ENCODE measurements around the gene PML. TPM values are rescaled to one million over a fixed set of nuclear protein-coding genes. Genes with fewer than 3 reads are reported as not detected.

Gene PML
- total and polyA plus RNA-seq, 2 of the 4 experiments (the other 2 are of a cell fraction), result 8.8 to 22.6 TPM

GRCh38 chr15:74050556-74051234 lies 56.2 kb downstream of the PML start:
- H3K23ac ChIP-seq (ENCODE audit: low read depth, low read length), result peak overlapping the region; percentile 89
- BruUV-seq (replicated peaks), result no TSS peak
- H4K91ac ChIP-seq (ENCODE audit: insufficient read depth, low read depth, low read length), result peak overlapping the region; percentile 97
- H3K4me1 ChIP-seq (ENCODE audit: control insufficient read depth, insufficient read depth, low read length), result peaks cover 32% of the 10 kb centered on the region
- WGBS, 2 experiments (ENCODE audit: extremely low coverage in 2 of 2, insufficient read length in 1 of 2), result 100% methylated on average over 1 of the region's 8 CpGs; no CpG with 5 or more reads in 1 of the 2 experiments
- peak overlapping the region; percentile 79 for H2AFZ ChIP-seq (replicated peaks; ENCODE audit: low read length, poor library complexity)
- H2BK120ac ChIP-seq (ENCODE audit: low read depth, low read length), result peak overlapping the region; percentile 99
- H2AK9ac ChIP-seq (replicated peaks; ENCODE audit: low read depth, low read length, poor library complexity), result peak overlapping the region; percentile 56
- H4K20me1 ChIP-seq (ENCODE audit: insufficient read depth, low read length), result no peaks in the 10 kb centered on the region
- H2BK20ac ChIP-seq (ENCODE audit: low read depth, low read length), result peak overlapping the region; percentile 98
- H3K18ac ChIP-seq (ENCODE audit: low read depth, low read length), result peak overlapping the region; percentile 100
- DNase-seq, result no peak
- in situ Hi-C loops (cut with MboI; ENCODE audit: low sequenced_read_pairs), result loop anchor here (5.0 kb wide), 1 partner anchor 272 kb away; no protein-coding TSS in a partner anchor
- H2AK5ac ChIP-seq (ENCODE audit: low read depth, low read length), result peak overlapping the region; percentile 99
- TF ChIP-seq RAD21 (IDR thresholded peaks at IDR 0.05; ENCODE audit: low read length), result no peak
- no peak for TF ChIP-seq RFX5 (IDR thresholded peaks at IDR 0.05; ENCODE audit: low read depth, low read length)
- TF ChIP-seq ELK1 (IDR thresholded peaks at IDR 0.05; ENCODE audit: borderline replicate concordance, low read depth, low read length), result no peak
- TF ChIP-seq MAFK (IDR thresholded peaks at IDR 0.05; ENCODE audit: low read depth, low read length), result no peak
- no peak for TF ChIP-seq BHLHE40 (IDR thresholded peaks at IDR 0.05; ENCODE audit: low read depth, low read length)
- TF ChIP-seq POLR2A (IDR thresholded peaks at IDR 0.05; ENCODE audit: low read depth, low read length), result no peak
- no peak for TF ChIP-seq CEBPB (IDR thresholded peaks at IDR 0.05; ENCODE audit: low read depth, low read length)
- no peak for TF ChIP-seq MXI1 (IDR thresholded peaks at IDR 0.05; ENCODE audit: borderline replicate concordance, low read depth, low read length)
- TF ChIP-seq SMC3 (IDR thresholded peaks at IDR 0.05; ENCODE audit: low read depth, low read length), result no peak
- TF ChIP-seq, protein P1, sequence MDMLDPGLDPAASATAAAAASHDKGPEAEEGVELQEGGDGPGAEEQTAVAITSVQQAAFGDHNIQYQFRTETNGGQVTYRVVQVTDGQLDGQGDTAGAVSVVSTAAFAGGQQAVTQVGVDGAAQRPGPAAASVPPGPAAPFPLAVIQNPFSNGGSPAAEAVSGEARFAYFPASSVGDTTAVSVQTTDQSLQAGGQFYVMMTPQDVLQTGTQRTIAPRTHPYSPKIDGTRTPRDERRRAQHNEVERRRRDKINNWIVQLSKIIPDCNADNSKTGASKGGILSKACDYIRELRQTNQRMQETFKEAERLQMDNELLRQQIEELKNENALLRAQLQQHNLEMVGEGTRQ (IDR thresholded peaks at IDR 0.05; ENCODE audit: low read depth, low read length), result no peak
- no peak for TF ChIP-seq CHD1 (IDR thresholded peaks at IDR 0.05; ENCODE audit: low read depth, low read length)
- no peak for TF ChIP-seq FOS (IDR thresholded peaks at IDR 0.05; ENCODE audit: low read depth, low read length)
- no peaks in the 10 kb centered on the region for H3K36me3 ChIP-seq (ENCODE audit: control insufficient read depth, insufficient read depth, low read length)
- H3K27ac ChIP-seq (ENCODE audit: insufficient read depth, low read length), result peak overlapping the region; percentile 95
- intact Hi-C loops (cut with micrococcal nuclease), result loop anchor here (5.0 kb wide), 1 partner anchor 78 kb away; no protein-coding TSS in a partner anchor
- peak; percentile 5 for ATAC-seq (ENCODE audit: low read depth)
- H3K79me1 ChIP-seq (ENCODE audit: low read depth in 1 of 2, low read length in 2 of 2), result peaks cover 0 to 5% of the 10 kb centered on the region in 2 experiments; a peak in 2 of 4 replicates
- dilution Hi-C loops (cut with HindIII; ENCODE audit: low sequenced_read_pairs, unreplicated experiment), result no loop called here
- CTCF ChIA-PET, result no interaction called here
- H4K8ac ChIP-seq (ENCODE audit: low read depth in 2 of 2, low read length in 2 of 2), result peak overlapping the region; percentile 86 to 96
- peak overlapping the region; percentile 100 for H2BK15ac ChIP-seq (ENCODE audit: low read depth, low read length)
- peak overlapping the region; percentile 97 for H3K4ac ChIP-seq (ENCODE audit: low read depth, low read length)
- peak overlapping the region; percentile 37 for H3K4me2 ChIP-seq (ENCODE audit: low read depth, low read length)
- H3K9me1 ChIP-seq (ENCODE audit: insufficient read depth, low read length), result peaks cover 19% of the 10 kb centered on the region
- H3K9me3 ChIP-seq (ENCODE audit: control insufficient read depth, insufficient read depth, low read length), result no peaks in the 10 kb centered on the region
- no peaks in the 10 kb centered on the region for H3K27me3 ChIP-seq (ENCODE audit: control insufficient read depth, insufficient read depth, low read length)
- peak overlapping the region; percentile 99 for H2BK5ac ChIP-seq (ENCODE audit: low read depth, low read length, poor library complexity, severe bottlenecking)
- peak overlapping the region; percentile 95 for H4K5ac ChIP-seq (ENCODE audit: low read depth, low read length)
- POLR2A ChIA-PET (ENCODE audit: unreplicated experiment), result no interaction called here
- H3K14ac ChIP-seq (replicated peaks; ENCODE audit: low read depth, low read length), result peak overlapping the region; percentile 94
- peak overlapping the region; percentile 43; the same call in 1 of the 2 replicates for H3K9ac ChIP-seq (ENCODE audit: low read depth, low read length)
- H3K56ac ChIP-seq (ENCODE audit: extremely low read depth, insufficient read depth, low read length), result peak overlapping the region; percentile 72
- no peak overlapping the region for H3K4me3 ChIP-seq (ENCODE audit: insufficient read depth, low read depth, low read length)

Measured in IMR-90 (cell line).